Measurements from ENCODE around the gene VPS54. TPM values are rescaled to one million over a fixed set of nuclear protein-coding genes. Genes with fewer than 3 reads are reported as not detected.

VPS54 gene
- total and polyA plus RNA-seq, 9 donors = 22.3 to 28.0 (median 26.7) TPM

GRCh38 chr2:63926815-63927214 is 92.4 kb downstream of the VPS54 start:
- no peak for DNase-seq
- H3K27ac ChIP-seq (ENCODE audit: low read length) = no peak overlapping the region
- peaks cover 14% of the 10 kb centered on the region for H3K36me3 ChIP-seq (ENCODE audit: control insufficient read depth, insufficient read depth, low read length)
- H3K9me3 ChIP-seq (replicated peaks; ENCODE audit: control insufficient read depth, low read depth, low read length) = no peaks in the 10 kb centered on the region
- H3K4me1 ChIP-seq (ENCODE audit: control insufficient read depth, insufficient read depth, low read length) = no peaks in the 10 kb centered on the region
- H3K27me3 ChIP-seq (ENCODE audit: control insufficient read depth, insufficient read depth, low read length) = no peaks in the 10 kb centered on the region
- H3K4me3 ChIP-seq (ENCODE audit: low read length) = no peak overlapping the region
- WGBS (ENCODE audit: insufficient coverage) = 95% methylated on average over 6 of the region's 7 CpGs

- peaks cover 9% of the 10 kb centered on the region for H3K36me3 ChIP-seq (ENCODE audit: control insufficient read depth, insufficient read depth, low read length)
- no peak overlapping the region for H3K27ac ChIP-seq (ENCODE audit: low read length)
- H3K27me3 ChIP-seq (ENCODE audit: control insufficient read depth, insufficient read depth, low read length) = no peaks in the 10 kb centered on the region
- no CpG with 5 or more reads among the region's 1 CpG for WGBS (ENCODE audit: insufficient coverage)
- no peaks in the 10 kb centered on the region for H3K4me1 ChIP-seq (ENCODE audit: control insufficient read depth, insufficient read depth, low read length)
- no peak for DNase-seq
- H3K9me3 ChIP-seq (replicated peaks; ENCODE audit: control insufficient read depth, low read depth, low read length) = no peaks in the 10 kb centered on the region
- H3K4me3 ChIP-seq (ENCODE audit: low read length) = no peak overlapping the region
These were observed 104.9 kb downstream of the VPS54 start for GRCh38 chr2:63914311-63914710.

DNA sequence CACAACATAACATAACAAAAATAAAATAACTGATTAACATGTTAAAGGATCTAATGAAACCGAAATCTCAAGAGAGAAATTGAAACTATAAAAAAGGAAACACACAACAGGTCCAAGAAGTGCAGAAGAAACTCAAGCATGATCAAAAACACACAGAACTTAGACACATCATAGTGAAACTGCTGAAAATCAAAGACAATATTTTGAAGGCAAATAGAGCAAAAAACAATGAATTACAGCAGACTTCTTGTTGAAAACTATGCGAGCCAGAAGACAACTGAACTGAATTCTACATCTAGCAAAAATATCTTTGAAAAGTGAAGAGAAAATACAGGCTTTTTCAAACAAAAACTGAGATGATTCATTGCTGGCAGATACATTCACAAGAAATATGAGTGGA is 116.2 kb downstream of the VPS54 start:
- no peaks in the 10 kb centered on the region for H3K27me3 ChIP-seq (ENCODE audit: control insufficient read depth, insufficient read depth, low read length)
- peaks cover 19% of the 10 kb centered on the region for H3K36me3 ChIP-seq (ENCODE audit: control insufficient read depth, insufficient read depth, low read length)
- no peak overlapping the region for H3K4me3 ChIP-seq (ENCODE audit: low read length)
- H3K4me1 ChIP-seq (ENCODE audit: control insufficient read depth, insufficient read depth, low read length) = no peaks in the 10 kb centered on the region
- no CpG with 5 or more reads among the region's 2 CpGs for WGBS (ENCODE audit: insufficient coverage)
- DNase-seq = no peak
- peaks cover 14% of the 10 kb centered on the region for H3K9me3 ChIP-seq (replicated peaks; ENCODE audit: control insufficient read depth, low read depth, low read length)
- H3K27ac ChIP-seq (ENCODE audit: low read length) = no peak overlapping the region

DNA sequence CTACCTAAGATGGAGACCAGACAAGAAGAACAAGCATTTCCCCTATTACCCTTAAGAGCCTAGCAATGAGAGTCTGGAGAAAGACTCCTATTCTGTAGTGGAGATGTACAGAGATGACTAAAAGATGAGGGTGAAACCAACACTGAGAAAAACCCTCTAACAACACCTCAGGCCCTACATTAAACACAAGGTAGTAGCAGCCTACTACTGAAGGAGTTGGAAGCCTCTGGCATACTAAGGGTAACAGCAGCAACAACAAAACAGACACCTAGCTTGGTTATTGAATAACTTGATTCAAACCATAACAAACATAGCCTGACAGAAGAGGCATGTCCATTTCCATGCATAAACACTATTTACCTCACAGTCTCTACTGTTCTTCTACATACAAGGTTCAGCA is 117.1 kb downstream of the VPS54 start:
- Histone ChIP-seq H3K36me3 (ENCODE audit: control insufficient read depth, insufficient read depth, low read length) (peaks cover 17% of the 10 kb centered on the region), H3K27ac (ENCODE audit: low read length) (no peak overlapping the region), H3K4me1 (ENCODE audit: control insufficient read depth, insufficient read depth, low read length) (no peaks in the 10 kb centered on the region), H3K27me3 (ENCODE audit: control insufficient read depth, insufficient read depth, low read length) (no peaks in the 10 kb centered on the region), H3K9me3 (replicated peaks; ENCODE audit: control insufficient read depth, low read depth, low read length) (peaks cover 14% of the 10 kb centered on the region), H3K4me3 (ENCODE audit: low read length) (no peak overlapping the region)
- no peak for DNase-seq

- H3K9me3 ChIP-seq (replicated peaks; ENCODE audit: control insufficient read depth, low read depth, low read length) = peaks cover 13% of the 10 kb centered on the region
- H3K4me1 ChIP-seq (ENCODE audit: control insufficient read depth, insufficient read depth, low read length) = no peaks in the 10 kb centered on the region
- no peaks in the 10 kb centered on the region for H3K27me3 ChIP-seq (ENCODE audit: control insufficient read depth, insufficient read depth, low read length)
- no peak overlapping the region for H3K27ac ChIP-seq (ENCODE audit: low read length)
- no peak overlapping the region for H3K4me3 ChIP-seq (ENCODE audit: low read length)
- WGBS (ENCODE audit: insufficient coverage) = 88% methylated on average over 1 of the region's 1 CpG
- peaks cover 17% of the 10 kb centered on the region for H3K36me3 ChIP-seq (ENCODE audit: control insufficient read depth, insufficient read depth, low read length)
- no peak for DNase-seq
These were observed 119.6 kb downstream of the VPS54 start for GRCh38 chr2:63899639-63900038.

DNA sequence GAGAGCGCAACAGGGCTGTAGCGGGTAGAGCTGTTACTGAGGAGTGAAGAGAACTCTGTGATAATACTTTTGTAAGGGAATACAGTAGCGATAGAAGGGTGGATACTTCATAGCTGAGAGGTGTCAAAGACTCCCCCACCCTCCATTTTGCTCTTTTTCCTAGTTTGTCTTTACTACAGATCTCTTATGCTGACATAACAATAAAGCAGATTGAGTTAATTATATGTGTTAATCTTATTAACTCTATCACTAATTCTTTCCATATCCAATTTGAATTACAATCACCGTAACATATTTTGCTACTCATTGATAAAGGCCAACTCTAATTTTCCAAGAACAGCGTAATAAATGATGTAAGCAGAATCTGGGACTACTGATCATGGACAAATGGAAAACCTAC is 120.4 kb downstream of the VPS54 start:
- Histone ChIP-seq H3K27me3 (ENCODE audit: control insufficient read depth, insufficient read depth, low read length) (no peaks in the 10 kb centered on the region), H3K27ac (ENCODE audit: low read length) (no peak overlapping the region), H3K9me3 (replicated peaks; ENCODE audit: control insufficient read depth, low read depth, low read length) (peaks cover 13% of the 10 kb centered on the region), H3K4me3 (ENCODE audit: low read length) (no peak overlapping the region), H3K4me1 (ENCODE audit: control insufficient read depth, insufficient read depth, low read length) (no peaks in the 10 kb centered on the region), H3K36me3 (ENCODE audit: control insufficient read depth, insufficient read depth, low read length) (peaks cover 17% of the 10 kb centered on the region)
- 67% methylated on average over 1 of the region's 5 CpGs for WGBS (ENCODE audit: insufficient coverage)
- DNase-seq = no peak

GRCh38 chr2:63894167-63894566 is 125.1 kb downstream of the VPS54 start:
- WGBS (ENCODE audit: insufficient coverage) = no CpG with 5 or more reads among the region's 1 CpG
- H3K36me3 ChIP-seq (ENCODE audit: control insufficient read depth, insufficient read depth, low read length) = peaks cover 16% of the 10 kb centered on the region

GRCh38 chr2:63893163-63893562 is 126.1 kb downstream of the VPS54 start:
- H3K36me3 ChIP-seq (ENCODE audit: control insufficient read depth, insufficient read depth, low read length) = peaks cover 19% of the 10 kb centered on the region

More at GRCh38 chr2:63894167-63894566, 125.1 kb downstream of the VPS54 start:
- no peaks in the 10 kb centered on the region for H3K9me3 ChIP-seq (replicated peaks; ENCODE audit: control insufficient read depth, low read depth, low read length)
- no peaks in the 10 kb centered on the region for H3K4me1 ChIP-seq (ENCODE audit: control insufficient read depth, insufficient read depth, low read length)
- H3K27ac ChIP-seq (ENCODE audit: low read length) = no peak overlapping the region
- DNase-seq = no peak
- H3K4me3 ChIP-seq (ENCODE audit: low read length) = no peak overlapping the region
- no peaks in the 10 kb centered on the region for H3K27me3 ChIP-seq (ENCODE audit: control insufficient read depth, insufficient read depth, low read length)

GRCh38 chr2:63891488-63892030 is 127.7 kb downstream of the VPS54 start:
- H3K36me3 ChIP-seq (ENCODE audit: control insufficient read depth, insufficient read depth, low read length) = peaks cover 27% of the 10 kb centered on the region
- no peak for DNase-seq
- no peaks in the 10 kb centered on the region for H3K9me3 ChIP-seq (replicated peaks; ENCODE audit: control insufficient read depth, low read depth, low read length)
- WGBS (ENCODE audit: insufficient coverage) = no CpG with 5 or more reads among the region's 1 CpG
- H3K4me1 ChIP-seq (ENCODE audit: control insufficient read depth, insufficient read depth, low read length) = peaks cover 3% of the 10 kb centered on the region
- no peak overlapping the region for H3K4me3 ChIP-seq (ENCODE audit: low read length)
- no peak overlapping the region for H3K27ac ChIP-seq (ENCODE audit: low read length)
- no peaks in the 10 kb centered on the region for H3K27me3 ChIP-seq (ENCODE audit: control insufficient read depth, insufficient read depth, low read length)

More at GRCh38 chr2:63893163-63893562, 126.1 kb downstream of the VPS54 start:
- 29% methylated on average over 1 of the region's 2 CpGs for WGBS (ENCODE audit: insufficient coverage)
- no peaks in the 10 kb centered on the region for H3K27me3 ChIP-seq (ENCODE audit: control insufficient read depth, insufficient read depth, low read length)
- no peaks in the 10 kb centered on the region for H3K9me3 ChIP-seq (replicated peaks; ENCODE audit: control insufficient read depth, low read depth, low read length)
- no peak overlapping the region for H3K4me3 ChIP-seq (ENCODE audit: low read length)
- peaks cover 3% of the 10 kb centered on the region for H3K4me1 ChIP-seq (ENCODE audit: control insufficient read depth, insufficient read depth, low read length)
- H3K27ac ChIP-seq (ENCODE audit: low read length) = no peak overlapping the region
- DNase-seq = peak; percentile 31

GRCh38 chr2:63890678-63891077 is 128.6 kb downstream of the VPS54 start:
- Histone ChIP-seq H3K9me3 (replicated peaks; ENCODE audit: control insufficient read depth, low read depth, low read length) (no peaks in the 10 kb centered on the region), H3K4me1 (ENCODE audit: control insufficient read depth, insufficient read depth, low read length) (peaks cover 3% of the 10 kb centered on the region), H3K36me3 (ENCODE audit: control insufficient read depth, insufficient read depth, low read length) (peaks cover 28% of the 10 kb centered on the region), H3K4me3 (ENCODE audit: low read length) (no peak overlapping the region), H3K27ac (ENCODE audit: low read length) (no peak overlapping the region), H3K27me3 (ENCODE audit: control insufficient read depth, insufficient read depth, low read length) (no peaks in the 10 kb centered on the region)
- DNase-seq = no peak
- WGBS (ENCODE audit: insufficient coverage) = no CpG with 5 or more reads among the region's 2 CpGs

All from muscle of leg (tissue), 11 donors.